Measurements from ENCODE around the gene PLCB4.

GRCh38 chr20:9412309-9412708 lies 343.4 kb downstream of the PLCB4 start:
- no peak for TF ChIP-seq EZH2phosphoT487 (IDR thresholded peaks at IDR 0.05)
- TF ChIP-seq, protein P1, sequence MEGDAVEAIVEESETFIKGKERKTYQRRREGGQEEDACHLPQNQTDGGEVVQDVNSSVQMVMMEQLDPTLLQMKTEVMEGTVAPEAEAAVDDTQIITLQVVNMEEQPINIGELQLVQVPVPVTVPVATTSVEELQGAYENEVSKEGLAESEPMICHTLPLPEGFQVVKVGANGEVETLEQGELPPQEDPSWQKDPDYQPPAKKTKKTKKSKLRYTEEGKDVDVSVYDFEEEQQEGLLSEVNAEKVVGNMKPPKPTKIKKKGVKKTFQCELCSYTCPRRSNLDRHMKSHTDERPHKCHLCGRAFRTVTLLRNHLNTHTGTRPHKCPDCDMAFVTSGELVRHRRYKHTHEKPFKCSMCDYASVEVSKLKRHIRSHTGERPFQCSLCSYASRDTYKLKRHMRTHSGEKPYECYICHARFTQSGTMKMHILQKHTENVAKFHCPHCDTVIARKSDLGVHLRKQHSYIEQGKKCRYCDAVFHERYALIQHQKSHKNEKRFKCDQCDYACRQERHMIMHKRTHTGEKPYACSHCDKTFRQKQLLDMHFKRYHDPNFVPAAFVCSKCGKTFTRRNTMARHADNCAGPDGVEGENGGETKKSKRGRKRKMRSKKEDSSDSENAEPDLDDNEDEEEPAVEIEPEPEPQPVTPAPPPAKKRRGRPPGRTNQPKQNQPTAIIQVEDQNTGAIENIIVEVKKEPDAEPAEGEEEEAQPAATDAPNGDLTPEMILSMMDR (IDR thresholded peaks at IDR 0.05): no peak
- TF ChIP-seq EZH2 (IDR thresholded peaks at IDR 0.05): no peak
